HG02852 (cell line): ENCODE measurements around the gene KAT2B.
A peak's percentile ranks its signal among the peaks of the same experiment; 100 is the strongest.

Experiments
- ATAC-seq: cut with Tn5 transposase; IDR thresholded peaks from one replicate; pipeline ENCODE4 v1.9.1; 2021; ENCODE audit warnings: mild to moderate bottlenecking, moderate library complexity; ENCODE audit not compliant: unreplicated experiment

KAT2B gene

DNA sequence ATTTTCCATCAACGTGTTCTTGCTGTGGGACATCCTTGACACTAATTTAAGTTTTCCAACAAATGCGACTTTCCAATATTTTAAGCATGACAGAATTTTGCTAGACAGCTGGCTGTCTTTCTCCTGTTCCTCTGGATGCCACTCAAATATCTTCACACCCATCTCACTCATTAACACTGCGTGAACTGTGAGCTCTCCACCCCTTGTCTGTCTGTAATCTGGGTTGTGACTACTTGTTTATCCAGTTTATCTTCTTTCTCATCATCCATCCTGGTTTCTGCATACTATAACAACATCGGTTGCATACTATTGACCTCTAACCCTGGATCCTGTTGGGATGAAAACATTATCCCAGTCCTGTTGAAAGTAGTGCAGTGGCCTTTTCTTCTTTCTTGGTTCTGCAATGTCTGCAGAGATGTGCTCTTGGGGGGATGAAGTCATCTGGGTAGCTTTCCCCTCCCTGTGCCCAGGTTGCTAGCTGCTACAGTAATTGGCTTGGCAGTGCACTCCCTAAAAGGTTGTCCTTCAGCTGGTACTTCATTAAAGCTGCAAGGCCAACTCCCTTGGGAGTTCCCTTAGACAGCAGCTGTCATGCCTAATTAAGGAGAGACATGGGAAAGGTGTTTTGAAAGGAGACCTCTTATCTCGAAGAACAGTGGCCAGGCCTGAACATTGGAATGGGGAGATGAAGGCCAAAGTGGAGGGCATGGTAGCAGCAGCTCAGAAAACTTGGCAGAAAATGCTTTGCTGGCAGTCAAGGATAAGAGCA is 24.7 kb downstream of the KAT2B start:
- ATAC-seq: no peak

DNA sequence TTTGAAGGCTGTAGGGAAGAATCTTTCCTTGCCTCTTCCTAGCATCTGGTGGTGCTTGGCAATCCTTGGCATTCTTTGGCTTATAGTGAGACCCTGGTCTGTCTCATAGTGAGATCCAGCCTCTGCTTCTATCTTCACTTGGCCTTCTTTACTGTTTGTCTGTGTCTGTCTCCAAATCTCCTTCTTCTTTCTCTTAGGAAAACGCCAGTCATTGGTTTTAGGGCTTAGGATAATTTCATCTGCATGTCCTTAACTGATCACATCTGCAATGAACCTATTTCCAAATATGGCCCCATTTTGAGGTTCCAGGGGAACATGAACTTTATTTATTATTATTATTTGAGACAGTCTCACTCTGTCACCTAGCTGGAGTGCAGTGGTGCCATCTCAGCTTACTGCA is 25.8 kb downstream of the KAT2B start:
- no peak for ATAC-seq

- no peak for ATAC-seq
Measured at GRCh38 chr3:20066850-20067617, 26.8 kb downstream of the KAT2B start.

- ATAC-seq: no peak
Measured at GRCh38 chr3:20068512-20069177, 28.4 kb downstream of the KAT2B start.

- ATAC-seq: no peak
Measured at GRCh38 chr3:20069178-20069532, 28.9 kb downstream of the KAT2B start.

GRCh38 chr3:20071175-20071574 is 30.9 kb downstream of the KAT2B start:
- no peak for ATAC-seq

GRCh38 chr3:20072422-20072821 is 32.2 kb downstream of the KAT2B start:
- no peak for ATAC-seq

DNA sequence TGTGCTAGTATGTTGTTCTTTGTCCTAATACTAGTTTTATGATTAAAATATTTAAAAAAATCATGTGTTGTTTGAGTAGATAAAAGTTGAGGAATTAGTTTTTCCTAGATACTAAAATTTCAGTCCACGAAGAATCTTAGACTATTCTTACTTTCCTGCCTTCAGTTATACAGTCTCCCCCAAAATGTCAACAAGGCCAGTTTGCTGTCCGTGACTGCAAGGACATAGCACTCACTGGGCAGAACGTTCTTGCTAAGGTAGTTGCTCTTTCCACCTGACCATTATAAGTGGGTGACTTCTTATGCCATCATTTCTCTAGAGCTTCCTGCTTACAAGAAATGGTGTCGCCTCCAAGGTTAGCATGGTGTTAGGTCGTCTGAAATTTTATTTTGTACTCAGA is 32.8 kb downstream of the KAT2B start:
- no peak for ATAC-seq

GRCh38 chr3:20073683-20074082 is 33.4 kb downstream of the KAT2B start:
- ATAC-seq: no peak

DNA sequence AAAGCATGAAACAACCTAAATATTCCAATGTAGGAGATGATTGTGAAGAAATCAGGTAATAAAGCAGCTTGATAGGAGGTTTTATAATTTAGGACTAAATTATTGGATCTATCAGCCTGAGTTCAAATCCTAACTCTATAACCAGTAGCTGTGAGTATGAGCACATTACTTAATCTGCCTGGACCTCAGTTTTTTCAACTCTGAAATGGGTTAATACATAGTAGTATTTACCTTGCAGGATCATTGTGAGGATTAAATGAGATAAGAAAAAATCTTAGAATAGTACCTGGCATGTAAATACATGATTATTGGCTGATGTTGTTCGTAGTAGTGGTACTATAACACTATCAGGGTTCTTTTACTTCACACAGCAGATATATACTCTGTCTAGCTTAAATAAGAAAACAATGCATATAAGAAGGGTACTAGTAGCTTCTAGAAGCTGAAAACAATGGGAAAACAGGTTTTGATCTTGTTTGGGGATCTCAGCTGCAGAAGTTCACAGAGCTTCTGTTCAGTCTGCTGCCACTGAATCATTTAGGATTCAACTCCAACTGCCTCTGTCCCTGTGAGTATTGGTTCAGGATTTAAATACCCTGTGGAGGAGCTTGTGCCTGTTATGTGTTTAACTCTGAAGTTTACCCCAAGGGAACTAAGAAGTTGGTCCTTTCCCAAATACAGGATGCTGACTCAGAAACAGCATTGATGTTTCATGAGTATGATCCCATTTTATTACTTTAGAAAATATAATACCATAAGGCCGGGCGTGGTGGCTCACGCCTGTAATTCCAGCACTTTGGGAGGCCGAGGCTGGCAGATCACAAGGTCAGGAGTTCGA is 34.2 kb downstream of the KAT2B start:
- no peak for ATAC-seq

DNA sequence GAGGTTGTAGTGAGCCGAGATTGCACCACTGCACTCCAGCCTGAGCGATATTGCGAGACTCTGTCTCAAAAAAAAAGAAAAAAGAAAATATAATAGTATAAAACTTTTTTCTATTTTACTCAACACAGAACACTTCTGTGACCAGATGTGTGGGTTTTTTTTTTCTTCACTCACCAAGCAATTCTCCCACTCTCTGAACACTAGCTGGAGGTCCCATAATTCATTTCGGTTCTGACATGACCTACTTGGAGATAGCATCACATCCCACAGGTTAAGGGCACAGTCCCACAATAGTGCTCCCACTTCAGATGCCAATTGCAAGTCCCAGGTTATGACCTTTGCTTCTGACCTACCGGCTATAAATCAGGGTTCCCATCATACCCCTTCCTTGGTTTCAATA is 35.0 kb downstream of the KAT2B start:
- ATAC-seq: no peak

DNA sequence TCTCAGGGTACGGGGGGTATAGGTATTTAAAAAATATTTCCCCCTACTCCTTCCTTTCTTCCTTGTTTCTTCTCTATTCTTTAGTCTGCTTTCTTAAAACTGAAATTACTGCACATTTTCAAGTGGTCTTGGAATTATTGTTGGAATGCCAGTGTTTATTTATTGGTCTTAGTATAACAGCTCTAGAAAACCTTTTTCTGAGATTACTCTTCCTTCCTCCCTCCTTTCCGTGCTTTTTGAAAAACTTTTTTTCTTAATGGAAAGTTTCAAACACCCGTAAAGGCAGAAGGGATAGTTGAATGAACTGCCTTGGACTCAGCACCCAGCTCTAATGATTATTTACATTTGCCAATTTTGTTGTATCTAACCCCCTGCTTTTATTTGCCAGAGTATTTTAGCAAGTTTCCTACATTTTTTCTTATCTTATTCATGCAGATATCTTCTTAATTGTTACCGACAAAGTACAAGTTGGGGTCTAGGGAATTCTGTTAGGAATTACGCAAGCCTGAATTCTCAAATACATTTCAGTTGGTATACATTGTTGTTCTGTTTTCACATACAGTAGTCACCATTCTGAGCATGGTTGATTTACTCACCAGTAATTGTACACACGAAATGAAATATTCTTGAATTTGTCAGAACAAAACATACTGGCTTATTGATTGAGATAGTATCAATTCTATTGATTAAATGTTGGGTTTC is 36.2 kb downstream of the KAT2B start:
- ATAC-seq: no peak

DNA sequence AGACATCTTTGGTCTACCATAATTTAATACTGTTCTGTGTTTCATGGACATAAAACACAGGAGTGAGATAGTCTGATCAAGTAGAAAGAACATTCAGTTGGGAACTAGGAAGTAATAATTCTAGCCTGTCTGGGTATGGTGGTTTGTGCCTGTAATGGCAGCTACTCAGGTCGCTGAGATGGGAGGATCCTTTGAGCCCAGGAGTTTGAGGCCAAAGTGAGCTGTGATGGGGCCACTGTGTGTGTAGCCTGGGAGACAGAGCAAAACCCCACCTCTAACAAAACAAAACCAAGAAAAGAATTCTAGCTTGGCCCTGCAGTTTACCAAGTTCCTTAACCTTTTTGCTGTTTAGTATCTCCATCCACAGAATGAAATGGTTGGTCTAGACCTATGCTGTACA is 36.8 kb downstream of the KAT2B start:
- ATAC-seq: no peak

- no peak for ATAC-seq
Measured at GRCh38 chr3:20078194-20078714, 38.0 kb downstream of the KAT2B start.

DNA sequence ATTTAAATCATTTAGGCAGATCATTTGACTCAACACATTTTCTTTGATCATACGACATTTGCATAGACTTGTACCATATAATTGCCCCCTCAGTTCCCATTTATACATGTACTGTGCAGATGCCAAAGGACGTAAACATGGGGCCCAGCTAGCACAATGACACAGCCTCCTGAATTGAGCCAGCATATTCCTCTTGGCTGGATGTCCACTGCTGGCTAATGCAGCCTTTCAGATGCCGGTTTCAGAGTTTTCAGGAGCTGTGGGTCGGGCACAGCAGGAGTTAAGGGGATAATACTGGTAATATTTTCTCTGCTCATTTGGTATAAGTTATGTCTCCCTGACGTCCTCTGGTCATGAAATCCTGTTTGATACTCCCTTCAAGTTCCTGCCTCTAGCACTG is 39.4 kb downstream of the KAT2B start:
- ATAC-seq: no peak

DNA sequence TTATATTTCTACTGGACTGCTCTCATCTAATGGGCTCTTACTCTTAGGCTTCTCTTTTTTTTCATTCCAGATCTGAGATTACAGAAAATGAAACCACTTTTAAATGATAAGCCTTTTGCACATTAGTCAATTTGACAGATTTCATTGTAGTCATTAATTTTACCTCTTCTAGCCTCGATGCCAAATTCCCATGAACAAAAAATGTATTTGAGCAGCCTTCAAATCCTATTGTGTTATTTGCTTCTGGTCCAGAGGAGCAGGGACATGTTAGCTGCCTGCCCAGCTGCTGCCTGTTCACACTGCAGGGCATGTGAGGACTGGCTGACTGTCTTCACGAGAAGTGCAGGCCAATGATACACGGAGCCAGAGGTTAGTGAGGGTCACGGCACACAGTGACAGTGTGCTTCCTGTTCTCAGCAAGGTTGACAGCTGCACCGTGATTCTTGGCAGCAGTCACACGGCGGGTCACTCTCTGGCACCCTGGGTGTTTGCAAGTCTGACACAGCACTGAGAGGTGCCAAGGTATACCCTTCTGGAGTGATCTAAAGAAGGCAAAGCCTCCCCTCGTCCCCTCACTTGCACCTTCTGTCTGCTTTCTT is 40.8 kb downstream of the KAT2B start:
- peak; percentile 91 for ATAC-seq

DNA sequence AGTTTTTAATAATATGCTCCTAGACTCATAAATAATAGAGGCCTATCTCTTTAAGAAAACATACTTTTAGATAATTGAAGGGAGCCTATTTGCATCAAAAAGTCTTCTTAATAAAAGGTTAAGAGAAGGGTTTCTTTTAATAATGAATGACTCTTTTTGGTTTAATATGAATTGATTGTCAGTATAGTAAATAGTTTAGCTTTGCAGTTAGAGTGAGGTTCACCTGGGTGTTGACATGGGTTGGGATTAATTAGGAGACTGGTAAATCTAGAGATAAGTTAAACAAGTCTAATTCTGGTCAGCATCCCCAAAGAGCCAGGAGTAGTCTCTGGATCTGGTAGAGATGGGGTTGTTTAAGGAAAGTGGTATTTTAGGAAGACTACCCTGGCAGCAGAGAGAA is 43.0 kb downstream of the KAT2B start:
- no peak for ATAC-seq

GRCh38 chr3:20083953-20084352 is 43.7 kb downstream of the KAT2B start:
- ATAC-seq: no peak

DNA sequence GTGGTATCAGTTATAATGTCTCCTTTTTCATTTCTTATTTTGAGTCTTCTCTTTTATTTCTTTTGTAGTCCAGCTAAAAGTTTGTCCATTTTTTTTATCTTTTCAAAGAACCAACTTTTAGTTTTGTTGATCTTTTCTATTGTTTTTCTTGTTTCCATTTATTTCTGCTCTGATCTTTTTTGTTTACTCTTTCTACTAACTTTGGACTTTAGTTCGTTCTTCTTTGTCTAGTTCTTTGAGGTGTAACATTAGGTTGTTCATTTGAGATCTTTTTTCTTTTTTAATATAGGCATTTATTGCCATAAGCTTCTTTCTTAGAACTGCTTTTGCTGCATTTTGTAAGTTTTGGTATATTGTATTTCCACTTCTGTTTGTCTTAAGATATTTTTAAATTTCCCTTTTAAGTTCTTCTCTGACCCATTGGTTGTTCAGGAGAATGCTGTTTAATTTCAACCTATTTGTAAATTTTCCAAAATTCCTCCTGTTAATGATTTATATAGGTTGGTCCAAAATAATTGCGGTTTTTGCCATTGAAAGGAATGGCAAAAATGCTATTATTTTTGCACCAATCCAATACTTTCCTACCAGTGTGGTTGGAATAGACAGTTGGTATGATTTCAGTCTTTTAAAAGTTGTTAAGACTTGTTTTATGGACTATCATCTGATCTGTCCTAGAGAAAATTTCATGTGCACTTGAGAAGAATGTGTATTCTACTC is 51.2 kb downstream of the KAT2B start:
- no peak for ATAC-seq
